Common myeloid progenitor, CD34-positive (primary cell): ENCODE results near the gene SEC24C.

Source experiments
- CTCF ChIA-PET: fragments of 350-600 bp; sonication (Branson Sonifier 250); formaldehyde crosslinking; loops from one replicate; lab custom pipeline; 2021; ENCODE audit warnings: antibody characterized with exemption; lab: Charles Lee
- POLR2A ChIA-PET: fragments of 350-600 bp; sonication (Branson Sonifier 250); formaldehyde crosslinking; loops from one replicate; lab custom pipeline; 2021; ENCODE audit warnings: antibody characterized with exemption; lab: Charles Lee
- DNase-seq, 3 donors: peaks; one replicate each; pipeline versions ENCODE4 v3.0.0 to v3.0.0-alpha.2; 2013
- H3K27ac ChIP-seq, 2 experiments: 1 replicate in 1 of 2; 2 replicates in 1 of 2; pipeline ENCODE4 v1.7.0; 2013; ENCODE audit warnings: inconsistent platforms in 2 of 2, low read length in 2 of 2, mild to moderate bottlenecking in 2 of 2, low read depth in 1 of 2, moderate library complexity in 1 of 2; ENCODE audit not compliant: severe bottlenecking in 2 of 2, insufficient read depth in 1 of 2, poor library complexity in 1 of 2
- H3K27me3 ChIP-seq, 5 experiments: replicated peaks in 2 of 5; 1 replicate in 3 of 5; 2 replicates in 2 of 5; pipeline versions ENCODE4 v1.6.1 to v1.7.0; 2013; ENCODE audit warnings: low read length in 4 of 5, mild to moderate bottlenecking in 2 of 5, moderate library complexity in 2 of 5, inconsistent platforms in 1 of 5; ENCODE audit not compliant: insufficient read depth in 5 of 5, control insufficient read depth in 4 of 5
- H3K36me3 ChIP-seq, 4 experiments: 1 replicate in 2 of 4; 2 replicates in 2 of 4; pipeline versions ENCODE4 v1.6.1 to v1.7.0; 2013; ENCODE audit warnings: low read length in 3 of 4, control low read depth in 1 of 4, mild to moderate bottlenecking in 1 of 4; ENCODE audit not compliant: control insufficient read depth in 4 of 4, insufficient read depth in 4 of 4
- H3K4me1 ChIP-seq, 4 experiments: 1 replicate in 3 of 4; 2 replicates in 1 of 4; pipeline versions ENCODE4 v1.6.1 to v1.7.1; 2013; ENCODE audit warnings: low read length in 3 of 4, mild to moderate bottlenecking in 3 of 4, control low read depth in 1 of 4, inconsistent platforms in 1 of 4, moderate library complexity in 1 of 4; ENCODE audit not compliant: control insufficient read depth in 4 of 4, insufficient read depth in 4 of 4; ENCODE audit errors: control extremely low read depth in 1 of 4
- H3K4me3 ChIP-seq, 7 experiments: 1 replicate in 4 of 7; 2 replicates in 3 of 7; pipeline versions ENCODE4 v1.5.1 to v1.7.0; 2013; ENCODE audit warnings: mild to moderate bottlenecking in 7 of 7, low read length in 6 of 7, moderate library complexity in 6 of 7, inconsistent platforms in 2 of 7, low read depth in 2 of 7, control low read depth in 1 of 7; ENCODE audit not compliant: insufficient read depth in 4 of 7, control insufficient read depth in 1 of 7; ENCODE audit errors: extremely low read depth in 1 of 7
- H3K9me3 ChIP-seq, 5 experiments: 1 replicate in 4 of 5; 2 replicates in 1 of 5; pipeline versions ENCODE4 v1.6.1 to v1.7.1; 2013; ENCODE audit warnings: low read length in 4 of 5, mild to moderate bottlenecking in 2 of 5, inconsistent platforms in 1 of 5, low read depth in 1 of 5, moderate library complexity in 1 of 5; ENCODE audit not compliant: control insufficient read depth in 4 of 5, insufficient read depth in 2 of 5; ENCODE audit errors: control extremely low read depth in 1 of 5
- WGBS: methylation state at CpG from one replicate; pipeline ENCODE4 v1.1.5; 2013; ENCODE audit not compliant: insufficient coverage; 5-methylcytosine and 5-hydroxymethylcytosine counted together

SEC24C gene

GRCh38 chr10:73809061-73809818 is 65.1 kb downstream of the SEC24C start:
- no peaks in the 10 kb centered on the region for H3K9me3 ChIP-seq
- ChIA-PET POLR2A (interaction anchor here (0.9 to 2.0 kb wide), 4 partner anchors 10 to 80 kb away, joined by 3 to 7 read pairs (median 5); partner anchors contain the start of gene ZSWIM8), CTCF (interaction anchor here (1.0 to 2.2 kb wide), 9 partner anchors 10 to 70 kb away, joined by 3 to 10 read pairs (median 3); partner anchors contain the start of gene ZSWIM8)
- no peak overlapping the region for H3K27ac ChIP-seq
- H3K4me3 ChIP-seq, result no peak overlapping the region
- 100% methylated on average over 1 of the region's 5 CpGs for WGBS
- peaks cover 0 to 8% (median 6%) of the 10 kb centered on the region in 4 experiments for H3K4me1 ChIP-seq
- no peak for DNase-seq
- peaks cover 14 to 59% (median 49%) of the 10 kb centered on the region in 4 experiments for H3K36me3 ChIP-seq
- no peaks in the 10 kb centered on the region for H3K27me3 ChIP-seq

DNA sequence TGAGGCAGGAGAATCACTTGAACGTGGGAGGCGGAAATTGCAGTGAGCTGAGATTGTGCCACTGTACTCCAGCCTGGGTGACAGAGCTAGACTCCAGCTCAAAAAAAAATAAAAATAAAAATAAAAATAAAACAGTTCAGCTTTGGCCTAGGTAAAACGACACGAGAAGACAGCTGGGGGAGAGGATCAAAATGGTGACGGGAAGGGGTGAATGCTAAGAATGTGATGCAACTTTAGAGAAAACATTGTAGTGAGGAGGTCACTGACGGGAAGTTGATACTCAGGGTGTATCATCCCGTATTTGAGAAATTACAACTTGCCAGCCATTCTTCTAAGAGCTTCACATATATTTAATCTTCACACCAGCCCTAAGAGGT is 66.2 kb downstream of the SEC24C start:
- POLR2A ChIA-PET, result interaction anchor here (1.0 to 2.0 kb wide), 2 partner anchors 25 to 32 kb away, joined by 3 to 6 read pairs; partner anchors contain the start of gene ZSWIM8
- Histone ChIP-seq H3K4me3 (peak overlapping the region; percentile 76 to 86 (median 80)), H3K36me3 (peaks cover 14 to 62% (median 54%) of the 10 kb centered on the region in 4 experiments), H3K4me1 (peaks cover 0 to 8% (median 6%) of the 10 kb centered on the region in 4 experiments), H3K9me3 (no peaks in the 10 kb centered on the region), H3K27ac (peak overlapping the region in 1 of 2 experiments; percentile 87), H3K27me3 (no peaks in the 10 kb centered on the region)
- WGBS, result 100% methylated on average over 4 of the region's 7 CpGs
- CTCF ChIA-PET, result interaction anchor here (0.9 to 2.2 kb wide), 6 partner anchors 9 to 29 kb away, joined by 3 to 10 read pairs (median 4); partner anchors contain the start of genes CHCHD1 and ZSWIM8
- no peak for DNase-seq

GRCh38 chr10:73810735-73811465 is 66.7 kb downstream of the SEC24C start:
- H3K4me1 ChIP-seq, result peaks cover 0 to 8% (median 7%) of the 10 kb centered on the region in 4 experiments
- peak overlapping the region; percentile 75 to 87 for H3K27ac ChIP-seq
- POLR2A ChIA-PET, result interaction anchor here (1.0 to 2.0 kb wide), 2 partner anchors 25 to 33 kb away, joined by 3 to 6 read pairs; partner anchors contain the start of gene ZSWIM8
- under 1% methylated on average over 58 of the region's 63 CpGs for WGBS
- CTCF ChIA-PET, result interaction anchor here (0.9 to 2.2 kb wide), 5 partner anchors 9 to 30 kb away, joined by 3 to 10 read pairs (median 3); partner anchors contain the start of genes CHCHD1 and ZSWIM8
- peak overlapping the region; percentile 76 to 86 (median 80) for H3K4me3 ChIP-seq
- H3K9me3 ChIP-seq, result no peaks in the 10 kb centered on the region
- H3K27me3 ChIP-seq, result no peaks in the 10 kb centered on the region
- H3K36me3 ChIP-seq, result peaks cover 14 to 62% (median 52%) of the 10 kb centered on the region in 4 experiments
- DNase-seq, result peak; percentile 16 to 63 (median 60)

DNA sequence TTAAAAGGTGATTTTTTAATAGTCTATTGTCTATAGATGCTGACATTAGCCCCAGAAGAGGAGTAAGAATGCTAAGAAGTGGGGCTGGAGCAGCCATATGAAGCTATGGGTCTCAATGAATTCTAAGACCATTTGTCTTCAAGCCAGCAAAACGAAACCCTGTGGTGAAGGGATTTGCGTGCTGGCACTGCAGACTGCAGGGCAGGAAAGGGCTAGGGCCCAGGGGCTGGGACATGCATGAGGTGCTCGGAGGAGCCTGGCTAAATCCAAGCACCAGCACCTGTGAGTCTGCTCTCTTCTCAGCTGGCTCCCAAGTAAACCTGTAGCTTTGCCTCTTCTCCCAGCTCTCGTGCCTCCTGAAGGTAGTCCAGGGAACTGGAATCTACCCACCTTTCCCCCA is 68.5 kb downstream of the SEC24C start:
- Histone ChIP-seq H3K4me3 (no peak overlapping the region), H3K36me3 (peaks cover 8 to 59% (median 45%) of the 10 kb centered on the region in 4 experiments), H3K4me1 (peaks cover 0 to 11% (median 8%) of the 10 kb centered on the region in 4 experiments), H3K27me3 (no peaks in the 10 kb centered on the region), H3K9me3 (no peaks in the 10 kb centered on the region), H3K27ac (no peak overlapping the region)
- no peak for DNase-seq
- CTCF ChIA-PET, result interaction anchor here (0.9 to 1.0 kb wide), 2 partner anchors 9 to 38 kb away, joined by 3 to 4 read pairs; no protein-coding TSS in a partner anchor
- WGBS, result 95% methylated on average over 4 of the region's 4 CpGs
- POLR2A ChIA-PET, result no interaction called here

GRCh38 chr10:73813333-73813732 is 69.2 kb downstream of the SEC24C start:
- ChIA-PET CTCF (interaction anchor here (1.0 to 1.7 kb wide), 2 partner anchors 8 to 10 kb away, joined by 4 to 6 read pairs; no protein-coding TSS in a partner anchor), POLR2A (no interaction called here)
- no peak overlapping the region for H3K27ac ChIP-seq
- no peaks in the 10 kb centered on the region for H3K27me3 ChIP-seq
- WGBS, result 91% methylated on average over 4 of the region's 7 CpGs
- no peaks in the 10 kb centered on the region for H3K9me3 ChIP-seq
- peaks cover 8 to 59% (median 46%) of the 10 kb centered on the region in 4 experiments for H3K36me3 ChIP-seq
- no peak overlapping the region for H3K4me3 ChIP-seq
- no peak for DNase-seq
- peaks cover 0 to 11% (median 8%) of the 10 kb centered on the region in 4 experiments for H3K4me1 ChIP-seq

DNA sequence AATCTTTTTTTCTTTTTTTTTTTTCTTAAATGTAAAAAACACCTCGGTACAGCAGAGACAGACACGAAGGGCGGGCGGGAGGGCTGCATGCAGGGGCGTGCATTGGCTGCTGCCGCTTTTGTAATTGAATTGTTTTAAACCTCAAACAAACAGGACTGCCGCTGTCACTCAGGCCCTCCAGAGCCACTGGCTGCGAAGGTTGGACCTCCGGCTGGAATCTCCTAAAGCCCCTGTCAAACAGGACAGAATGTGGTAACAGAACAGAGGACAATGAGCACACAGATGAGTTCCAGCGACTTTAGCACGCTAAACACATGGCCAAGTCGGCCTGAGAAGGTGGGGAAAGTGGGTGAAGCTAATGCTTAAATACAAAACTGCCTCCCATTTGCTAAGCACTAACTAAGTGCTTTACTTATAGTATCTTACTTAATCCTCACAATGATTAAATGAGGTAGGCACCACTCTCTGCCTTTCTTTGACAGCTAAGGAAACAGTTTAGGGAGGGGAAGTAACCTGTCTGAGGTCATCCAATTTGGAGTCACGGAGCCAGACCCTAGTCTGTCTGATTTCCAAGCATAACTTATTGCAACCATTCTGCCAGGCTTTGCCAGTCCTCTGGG is 70.2 kb downstream of the SEC24C start:
- CTCF ChIA-PET, result interaction anchor here (0.9 to 1.7 kb wide), 3 partner anchors 9 to 42 kb away, joined by 3 to 6 read pairs (median 4); a partner anchor contains a TSS
- Histone ChIP-seq H3K27ac (no peak overlapping the region), H3K36me3 (peaks cover 7 to 62% (median 46%) of the 10 kb centered on the region in 4 experiments), H3K4me3 (no peak overlapping the region), H3K4me1 (peaks cover 0 to 11% (median 8%) of the 10 kb centered on the region in 4 experiments), H3K27me3 (no peaks in the 10 kb centered on the region), H3K9me3 (no peaks in the 10 kb centered on the region)
- 97% methylated on average over 10 of the region's 13 CpGs for WGBS
- POLR2A ChIA-PET, result interaction anchor here (0.7 kb wide), 1 partner anchor 20 kb away, joined by 3 read pairs; no protein-coding TSS in a partner anchor
- DNase-seq, result no peak
